Measurements from ENCODE around the gene SCUBE1. TPM values are rescaled to one million over a fixed set of nuclear protein-coding genes. Genes with fewer than 3 reads are reported as not detected.

Gene SCUBE1
- total and polyA plus RNA-seq, 10 of the 15 experiments (the other 5 are each of a cell fraction or from before 2014, with no cell fraction given): not detected

DNA sequence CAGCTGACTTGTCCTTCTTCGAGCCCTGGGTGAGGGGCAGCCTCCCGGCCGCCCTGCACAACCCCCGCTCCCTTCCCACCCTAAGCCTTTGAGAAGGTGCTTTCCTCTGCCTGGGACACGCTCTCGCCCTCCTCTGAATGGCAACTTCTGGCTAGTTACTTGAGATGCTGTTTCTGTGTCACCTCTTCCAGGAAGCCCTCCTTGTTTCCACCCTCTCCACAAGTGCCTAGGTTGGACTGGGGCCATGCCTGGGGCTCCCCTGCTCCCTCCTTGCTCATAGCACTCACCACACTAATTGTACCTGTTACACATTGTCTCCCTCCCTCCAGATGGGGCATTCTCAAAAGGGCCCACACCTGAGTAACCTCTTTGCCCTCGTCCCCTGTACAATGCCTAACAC, 72.2 kb downstream of the SCUBE1 start:
- H2AFZ ChIP-seq (ENCODE audit: control insufficient read depth, low read depth, low read length): no peak overlapping the region
- DNase-seq (ENCODE audit: low read depth, low spot score): no peak
- POLR2A ChIA-PET: no interaction called here
- H3K79me2 ChIP-seq (ENCODE audit: control insufficient read depth, insufficient read depth, low read length): no peaks in the 10 kb centered on the region
- no peak overlapping the region for H3K4me3 ChIP-seq
- H4K20me1 ChIP-seq (ENCODE audit: control insufficient read depth, insufficient read depth): no peaks in the 10 kb centered on the region
- no peak for ATAC-seq
- CTCF ChIA-PET: interaction anchor here (1.1 to 2.3 kb wide), 4 partner anchors 24 to 115 kb away, joined by 3 to 17 read pairs (median 3); no protein-coding TSS in a partner anchor
- H3K27me3 ChIP-seq (replicated peaks in 1 of 2; ENCODE audit: control insufficient read depth in 2 of 2, insufficient read depth in 2 of 2, low read length in 1 of 2): peaks cover 0 to 4% of the 10 kb centered on the region in 2 experiments; a peak in 3 of 4 replicates
- FAIRE-seq: no peak
- H3K27ac ChIP-seq (ENCODE audit: control insufficient read depth, insufficient read depth): no peak overlapping the region
- no peak overlapping the region for H3K9ac ChIP-seq (ENCODE audit: control insufficient read depth, insufficient read depth, low read length)
- RAD21 ChIA-PET (ENCODE audit: unreplicated experiment): interaction anchor here (2.0 kb wide), 1 partner anchor 38 kb away, joined by 5 read pairs; no protein-coding TSS in a partner anchor
- BruUV-seq (replicated peaks): no TSS peak
- H3K4me2 ChIP-seq (ENCODE audit: control insufficient read depth, insufficient read depth): no peak overlapping the region
- in situ Hi-C loops (cut with MboI) (no loop called here), intact Hi-C loops (cut with micrococcal nuclease; ENCODE audit: unreplicated experiment) (loop anchor here (5.0 kb wide), 1 partner anchor 39 kb away; no protein-coding TSS in a partner anchor)
- H3K9me3 ChIP-seq (replicated peaks; ENCODE audit: control insufficient read depth, insufficient read depth, low read length): no peaks in the 10 kb centered on the region
- H3K4me1 ChIP-seq (ENCODE audit: control insufficient read depth, insufficient read depth, low read length): peaks cover 7% of the 10 kb centered on the region
- TF ChIP-seq KDM1A (IDR thresholded peaks at IDR 0.05; ENCODE audit: borderline replicate concordance) (no peak), CBX3 (IDR thresholded peaks at IDR 0.05; ENCODE audit: borderline replicate concordance, low read depth) (no peak), STAT1 (conservative IDR thresholded peaks at IDR 0.05) (no peak)
- no peaks in the 10 kb centered on the region for H3K36me3 ChIP-seq (ENCODE audit: control insufficient read depth in 2 of 2, insufficient read depth in 2 of 2, low read length in 1 of 2)
- SMC1A ChIA-PET (ENCODE audit: uncharacterized antibody, unreplicated experiment): interaction anchor here (1.3 to 1.4 kb wide), 2 partner anchors 11 to 75 kb away, joined by 3 to 4 read pairs; no protein-coding TSS in a partner anchor
- 55% methylated on average over 7 of the region's 7 CpGs for WGBS (ENCODE audit: insufficient coverage, insufficient replicate concordance, low lambda C conversion rate, missing lambda C conversion rate)

- no peak overlapping the region for H3K27ac ChIP-seq (ENCODE audit: control insufficient read depth, insufficient read depth)
- no TSS peak for BruUV-seq (replicated peaks)
- TF ChIP-seq CTCF (IDR thresholded peaks at IDR 0.05 in 2 of 3, conservative IDR thresholded peaks at IDR 0.05 in 1 of 3; ENCODE audit: control insufficient read depth in 2 of 3, extremely low read depth in 1 of 3, insufficient read depth in 1 of 3, low read depth in 3 of 3, low read length in 3 of 3) (0 out of 6 replicates have a peak, but pooled peaks of 1 of the 3 experiments have one; percentile 7), RUNX3 (IDR thresholded peaks at IDR 0.05; ENCODE audit: low read length) (peak; percentile 33; the same call in 1 of the 2 replicates), MXI1 (IDR thresholded peaks at IDR 0.05; ENCODE audit: low read depth, low read length) (no peak)
- H3K4me1 ChIP-seq (ENCODE audit: control insufficient read depth, insufficient read depth, low read length): peaks cover 7% of the 10 kb centered on the region
- POLR2A ChIA-PET: interaction anchor here (0.6 kb wide), 1 partner anchor 620 kb away, joined by 4 read pairs; no protein-coding TSS in a partner anchor
- no peak overlapping the region for H2AFZ ChIP-seq (ENCODE audit: control insufficient read depth, low read depth, low read length)
- FAIRE-seq: no peak
- no peak for DNase-seq (ENCODE audit: low read depth, low spot score)
- SMC1A ChIA-PET (ENCODE audit: uncharacterized antibody, unreplicated experiment): interaction anchor here (0.8 to 1.4 kb wide), 4 partner anchors 11 to 111 kb away, joined by 3 to 4 read pairs (median 4); no protein-coding TSS in a partner anchor
- peak; percentile 51 for ATAC-seq
- intact Hi-C loops (cut with micrococcal nuclease; ENCODE audit: unreplicated experiment): loop anchor here (5.0 kb wide), 1 partner anchor 38 kb away; no protein-coding TSS in a partner anchor
- in situ Hi-C loops (cut with MboI): no loop called here
- H3K36me3 ChIP-seq (ENCODE audit: control insufficient read depth in 2 of 2, insufficient read depth in 2 of 2, low read length in 1 of 2): no peaks in the 10 kb centered on the region
- no peaks in the 10 kb centered on the region for H3K79me2 ChIP-seq (ENCODE audit: control insufficient read depth, insufficient read depth, low read length)
- no peak overlapping the region for H3K4me3 ChIP-seq
- H3K9me3 ChIP-seq (replicated peaks; ENCODE audit: control insufficient read depth, insufficient read depth, low read length): no peaks in the 10 kb centered on the region
- RAD21 ChIA-PET (ENCODE audit: unreplicated experiment): interaction anchor here (2.0 kb wide), 1 partner anchor 38 kb away, joined by 5 read pairs; no protein-coding TSS in a partner anchor
- H3K4me2 ChIP-seq (ENCODE audit: control insufficient read depth, insufficient read depth): no peak overlapping the region; the same call in 1 of the 2 replicates
- no peaks in the 10 kb centered on the region for H4K20me1 ChIP-seq (ENCODE audit: control insufficient read depth, insufficient read depth)
- WGBS (ENCODE audit: insufficient coverage, insufficient replicate concordance, low lambda C conversion rate, missing lambda C conversion rate): 64% methylated on average over 13 of the region's 13 CpGs
- peaks cover 0 to 4% of the 10 kb centered on the region in 2 experiments; a peak in 3 of 4 replicates for H3K27me3 ChIP-seq (replicated peaks in 1 of 2; ENCODE audit: control insufficient read depth in 2 of 2, insufficient read depth in 2 of 2, low read length in 1 of 2)
- no peak overlapping the region for H3K9ac ChIP-seq (ENCODE audit: control insufficient read depth, insufficient read depth, low read length)
- CTCF ChIA-PET: interaction anchor here (0.7 to 2.3 kb wide), 6 partner anchors 23 to 115 kb away, joined by 3 to 17 read pairs (median 3); no protein-coding TSS in a partner anchor
Observed at GRCh38 chr22:43270314-43270908, 72.8 kb downstream of the SCUBE1 start.

Measured in GM12878 (cell line).